DOHH2 (cell line): Measurements from ENCODE around the gene CD248.

Source experiments
- CTCF ChIP-seq: fragments of 200-600 bp; sonication (generic); IDR thresholded peaks from one replicate; pipeline ENCODE4 v1.5.1; 2014; ENCODE audit warnings: antibody characterized with exemption, mild to moderate bottlenecking, low read depth, low read length; ENCODE audit not compliant: poor library complexity, severe bottlenecking
- EZH2phosphoT487 ChIP-seq: fragments of 200-600 bp; sonication (generic); IDR thresholded peaks from 2 replicates; pipeline ENCODE4 v1.6.1; 2017; ENCODE audit warnings: borderline replicate concordance, mild to moderate bottlenecking, antibody characterized with exemption, low read length, moderate library complexity, mixed read lengths

- no peak for TF ChIP-seq CTCF
- TF ChIP-seq EZH2phosphoT487, result no peak
Observed at GRCh38 chr11:66345316-66345649, 28.4 kb upstream of the CD248 start.
